Keratinocyte (primary cell): ENCODE measurements around the gene AP3D1.

Experiments
- CTCF ChIP-seq, 3 experiments: IDR thresholded peaks in 1 of 3; conservative IDR thresholded peaks in 1 of 3; optimal IDR thresholded peaks in 1 of 3; 2 replicates in 2 of 3; 3 replicates in 1 of 3; pipeline versions ENCODE3 to v1.5.1; 2011; ENCODE audit warnings: low read length in 3 of 3, mild to moderate bottlenecking in 3 of 3, moderate library complexity in 2 of 3, control low read depth in 1 of 3, inconsistent platforms in 1 of 3; ENCODE audit not compliant: insufficient read depth in 2 of 3; ENCODE audit errors: extremely low read depth in 1 of 3
- EZH2 ChIP-seq: IDR thresholded peaks from one replicate; pipeline ENCODE4 v1.6.1; 2012; ENCODE audit warnings: inconsistent platforms, mild to moderate bottlenecking, low read length, moderate library complexity

DNA sequence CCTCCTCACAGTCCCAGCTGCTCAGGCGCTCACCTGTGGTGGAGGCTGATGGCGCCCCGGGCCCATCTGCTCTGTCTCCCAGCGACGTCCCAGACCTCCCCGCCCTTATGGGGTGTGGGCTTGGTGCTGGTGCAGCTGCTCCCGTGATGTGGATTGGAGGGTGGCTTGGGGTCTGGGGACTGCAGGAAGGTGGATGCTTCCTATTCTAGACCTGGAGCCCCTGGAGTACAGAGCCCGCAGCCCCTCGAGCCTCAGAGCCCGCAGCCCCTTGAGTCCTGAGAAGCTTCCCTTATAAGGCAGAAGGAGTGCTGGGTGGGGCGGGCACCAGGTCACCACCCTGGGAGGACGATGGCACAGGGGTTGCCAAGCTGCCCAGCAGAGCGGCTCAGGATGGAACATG is 44.0 kb upstream of the AP3D1 start:
- TF ChIP-seq CTCF (optimal IDR thresholded peaks at IDR 0.05 in 1 of 3, IDR thresholded peaks at IDR 0.05 in 1 of 3, conservative IDR thresholded peaks at IDR 0.05 in 1 of 3; ENCODE audit: extremely low read depth in 1 of 3, insufficient read depth in 2 of 3, low read length in 3 of 3) (no peak), EZH2 (no peak)
